Brain microvascular endothelial cell (primary cell): ENCODE results near the gene ARHGAP42.

ENCODE experiments used
- DNase-seq: peaks from one replicate; pipeline ENCODE4 v3.0.0-alpha.2; 2020
- H3K27ac ChIP-seq: fragments of 250-450 bp; sonication (Bioruptor Pico); 2 replicates; pipeline ENCODE4 v1.5.1; 2020; ENCODE audit warnings: mild to moderate bottlenecking, moderate library complexity
- H3K27me3 ChIP-seq: fragments of 250-450 bp; sonication (Bioruptor Pico); replicated peaks from 2 replicates; pipeline ENCODE4 v1.5.1; 2020; ENCODE audit warnings: mild to moderate bottlenecking
- H3K36me3 ChIP-seq: fragments of 250-450 bp; sonication (Bioruptor Pico); replicated peaks from 2 replicates; pipeline ENCODE4 v1.5.1; 2020; ENCODE audit warnings: mild to moderate bottlenecking
- H3K4me3 ChIP-seq: 2 replicates; pipeline ENCODE4 v1.5.1; 2011; ENCODE audit warnings: low read depth, mild to moderate bottlenecking, control low read depth, low read length, moderate library complexity
- CTCF ChIP-seq: IDR thresholded peaks from 2 replicates; pipeline ENCODE4 v1.5.1; 2011; ENCODE audit warnings: low read depth, mild to moderate bottlenecking, moderate library complexity, low read length, control low read depth, inconsistent platforms; ENCODE audit errors: missing control alignments
- in situ Hi-C: cut with HindIII; loops from 2 replicates; pipeline ENCODE4 v1.10.0; 2017; ENCODE audit warnings: low sequenced_read_pairs, low pct_ligation_motif_present

Gene ARHGAP42

DNA sequence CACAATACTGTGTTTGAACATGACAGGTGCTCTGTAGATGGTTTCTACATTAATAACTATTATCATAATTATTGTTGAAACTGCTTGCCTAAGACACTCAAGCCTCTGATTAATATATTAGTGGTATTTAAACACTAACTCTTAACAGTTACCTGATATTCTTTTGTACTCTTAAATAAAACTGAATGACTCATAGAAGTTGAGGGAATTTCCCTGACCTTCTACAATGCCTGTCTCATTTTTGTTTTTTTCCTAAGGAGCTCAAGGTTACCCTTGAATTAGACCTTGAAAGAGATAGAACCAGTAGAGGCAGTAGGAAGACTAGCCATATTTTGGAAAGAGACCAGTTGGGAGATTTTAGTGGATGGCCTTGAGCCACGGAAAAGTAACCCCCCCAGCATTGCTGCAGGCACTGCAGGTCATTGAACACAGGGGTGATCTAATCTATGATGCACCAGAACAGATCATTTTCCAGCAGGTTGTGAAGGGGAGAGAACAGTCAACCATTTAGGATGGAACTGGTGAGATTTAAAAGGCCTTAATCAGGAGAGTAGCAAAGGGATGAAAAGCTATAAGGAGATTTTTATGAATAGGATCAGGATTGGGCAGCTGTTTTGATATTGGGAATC, 294.2 kb downstream of the ARHGAP42 start:
- DNase-seq = no peak
- no peaks in the 10 kb centered on the region for H3K36me3 ChIP-seq
- no peak overlapping the region for H3K27ac ChIP-seq
- no peak for TF ChIP-seq CTCF
- in situ Hi-C loops = no loop called here
- no peaks in the 10 kb centered on the region for H3K27me3 ChIP-seq
- H3K4me3 ChIP-seq = no peak overlapping the region

DNA sequence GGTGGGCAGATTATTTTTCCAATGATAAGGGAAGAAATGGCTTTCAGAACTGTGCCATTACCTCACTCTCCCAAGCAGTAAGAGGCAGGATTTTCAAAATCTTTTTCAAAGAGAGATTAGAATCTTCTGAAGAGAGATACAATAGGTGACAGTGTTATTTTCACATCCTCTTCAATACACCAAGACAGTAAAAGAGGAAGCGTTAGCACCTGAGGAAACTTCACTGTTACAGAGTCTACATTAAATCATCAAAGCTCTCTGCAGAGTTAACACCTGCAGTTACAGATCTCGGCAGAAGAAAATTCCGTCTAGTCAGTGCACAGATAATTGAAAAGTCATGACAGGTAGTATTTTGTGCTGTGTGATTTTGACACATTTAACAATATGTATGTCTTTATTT, 297.6 kb downstream of the ARHGAP42 start:
- no peak overlapping the region for H3K4me3 ChIP-seq
- no peak for TF ChIP-seq CTCF
- no peak overlapping the region for H3K27ac ChIP-seq
- no peaks in the 10 kb centered on the region for H3K27me3 ChIP-seq
- in situ Hi-C loops = no loop called here
- DNase-seq = no peak
- H3K36me3 ChIP-seq = no peaks in the 10 kb centered on the region

DNA sequence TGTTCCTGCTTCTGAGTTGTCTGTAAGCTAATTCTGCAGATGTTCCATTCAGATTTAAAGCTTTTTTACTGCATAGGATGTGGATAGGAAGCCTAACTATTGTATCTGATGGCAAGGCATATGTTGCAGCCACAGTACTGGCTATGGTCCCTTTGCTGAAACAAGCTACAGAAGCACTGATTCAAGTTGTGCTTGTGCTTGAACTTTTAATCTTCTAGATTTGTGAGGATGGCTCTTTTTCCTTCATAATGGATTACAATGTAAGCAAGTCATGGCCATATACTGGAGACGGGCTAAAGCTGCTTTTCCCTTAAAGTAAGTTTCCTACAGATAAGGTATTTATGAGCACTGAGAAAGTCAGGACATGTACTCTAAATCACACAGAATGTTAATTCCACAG, 303.8 kb downstream of the ARHGAP42 start:
- H3K4me3 ChIP-seq = no peak overlapping the region
- no peak overlapping the region for H3K27ac ChIP-seq
- TF ChIP-seq CTCF = no peak
- DNase-seq = no peak
- in situ Hi-C loops = no loop called here
- H3K27me3 ChIP-seq = no peaks in the 10 kb centered on the region
- no peaks in the 10 kb centered on the region for H3K36me3 ChIP-seq

GRCh38 chr11:100991541-100991940, 304.5 kb downstream of the ARHGAP42 start:
- no peaks in the 10 kb centered on the region for H3K27me3 ChIP-seq
- DNase-seq = no peak
- TF ChIP-seq CTCF = no peak
- in situ Hi-C loops = no loop called here
- H3K4me3 ChIP-seq = no peak overlapping the region
- H3K36me3 ChIP-seq = no peaks in the 10 kb centered on the region
- H3K27ac ChIP-seq = no peak overlapping the region

DNA sequence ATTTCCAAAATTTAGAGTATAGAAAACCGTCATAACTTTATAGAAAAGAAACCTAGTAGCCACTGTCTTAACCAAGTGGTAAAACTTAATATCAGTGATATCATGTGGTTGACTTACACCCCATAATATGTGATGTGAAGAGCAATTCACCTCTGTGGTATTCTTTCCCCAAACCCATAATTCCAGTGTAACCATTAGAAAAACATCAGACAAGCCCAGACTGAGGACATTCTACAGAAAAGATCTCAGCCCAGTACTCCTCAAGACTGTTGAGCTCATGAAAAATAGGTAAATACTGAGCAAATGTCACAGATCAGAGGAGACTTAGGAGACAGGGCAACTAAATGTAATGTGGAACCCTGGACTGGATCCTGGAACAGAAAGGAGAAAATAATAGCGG, 307.9 kb downstream of the ARHGAP42 start:
- TF ChIP-seq CTCF = no peak
- no peaks in the 10 kb centered on the region for H3K27me3 ChIP-seq
- H3K4me3 ChIP-seq = no peak overlapping the region
- H3K36me3 ChIP-seq = no peaks in the 10 kb centered on the region
- no peak for DNase-seq
- no peak overlapping the region for H3K27ac ChIP-seq
- in situ Hi-C loops = no loop called here

DNA sequence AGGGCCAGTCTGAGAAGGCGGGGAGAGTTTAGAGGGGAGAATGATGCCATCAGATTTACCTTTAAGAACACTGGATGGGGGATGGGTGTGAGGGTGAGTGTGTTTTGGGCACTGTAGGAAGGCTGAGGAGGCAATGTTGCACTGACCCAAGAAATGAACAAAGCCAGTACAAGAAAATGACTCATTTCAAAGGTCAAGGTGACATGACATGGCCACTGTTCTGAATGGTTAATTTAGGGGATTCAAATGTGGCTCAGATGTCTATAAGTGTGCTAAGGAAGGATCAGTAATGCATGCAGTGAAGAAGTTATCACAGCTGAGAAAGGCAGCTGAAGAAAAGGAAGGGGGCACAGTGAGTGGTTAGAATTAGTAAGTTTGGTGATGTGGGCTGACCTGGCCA, 312.7 kb downstream of the ARHGAP42 start:
- Histone ChIP-seq H3K36me3 (no peaks in the 10 kb centered on the region), H3K27ac (no peak overlapping the region), H3K4me3 (no peak overlapping the region), H3K27me3 (no peaks in the 10 kb centered on the region)
- DNase-seq = no peak
- in situ Hi-C loops = no loop called here
- TF ChIP-seq CTCF = no peak
